ENCODE results near the gene THAP8. TPM values are rescaled to one million over a fixed set of nuclear protein-coding genes. Genes with fewer than 3 reads are reported as not detected.

THAP8 gene
- total RNA-seq, 1 experiment from 2014 or later, result 6.6 TPM

DNA sequence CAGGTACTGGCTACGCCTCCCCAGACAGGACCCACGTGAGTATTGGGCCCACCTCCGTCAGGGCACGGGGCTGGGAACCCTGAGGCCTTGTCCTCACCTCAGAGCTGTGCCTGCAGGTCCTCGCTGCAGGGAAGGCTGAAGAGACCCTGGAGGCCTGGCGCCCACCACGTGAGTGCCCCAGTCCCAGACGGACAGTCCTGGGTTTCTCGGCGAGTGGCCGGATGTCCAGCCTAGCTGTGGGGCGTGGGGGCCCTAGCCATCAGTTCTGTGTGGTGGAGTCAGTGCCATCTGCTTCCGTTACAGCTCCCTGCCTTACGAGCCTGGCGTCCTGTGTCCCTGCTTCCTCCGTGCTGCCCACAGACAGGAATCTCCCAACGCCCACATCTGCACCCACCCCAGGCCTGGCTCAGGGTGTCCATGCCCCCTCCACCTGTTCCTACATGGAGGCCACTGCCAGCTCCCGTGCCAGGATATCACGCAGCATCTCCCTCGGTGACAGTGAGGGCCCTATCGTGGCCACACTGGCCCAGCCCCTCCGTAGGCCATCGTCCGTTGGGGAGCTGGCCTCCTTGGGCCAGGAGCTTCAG, 49.0 kb upstream of the THAP8 start (continued):
- no peak for TF ChIP-seq ATF6 (CRISPR knock-in tag; IDR thresholded peaks at IDR 0.05)
- TF ChIP-seq GABPB1 (CRISPR knock-in tag; IDR thresholded peaks at IDR 0.05), result no peak

GRCh38 chr19:36101550-36102327, 47.7 kb upstream of the THAP8 start:
- Mint-ChIP-seq H3K36me3 (peaks cover 28% of the 10 kb centered on the region), H3K27me3 (ENCODE audit: low read depth) (no peaks in the 10 kb centered on the region), H3K27ac (no peak overlapping the region), H3K4me3 (no peak overlapping the region), H3K4me1 (no peaks in the 10 kb centered on the region), H3K9me3 (no peaks in the 10 kb centered on the region)
- ATAC-seq, result no peak
- TF ChIP-seq ATF1 (CRISPR knock-in tag; IDR thresholded peaks at IDR 0.05) (no peak), ZNF121 (CRISPR knock-in tag; IDR thresholded peaks at IDR 0.05) (peak; percentile 74), ZNF232 (CRISPR knock-in tag; IDR thresholded peaks at IDR 0.05) (no peak)
- CTCF ChIA-PET, result no interaction called here
- no peak for DNase-seq (ENCODE audit: low spot score)
- POLR2A ChIA-PET, result no interaction called here

DNA sequence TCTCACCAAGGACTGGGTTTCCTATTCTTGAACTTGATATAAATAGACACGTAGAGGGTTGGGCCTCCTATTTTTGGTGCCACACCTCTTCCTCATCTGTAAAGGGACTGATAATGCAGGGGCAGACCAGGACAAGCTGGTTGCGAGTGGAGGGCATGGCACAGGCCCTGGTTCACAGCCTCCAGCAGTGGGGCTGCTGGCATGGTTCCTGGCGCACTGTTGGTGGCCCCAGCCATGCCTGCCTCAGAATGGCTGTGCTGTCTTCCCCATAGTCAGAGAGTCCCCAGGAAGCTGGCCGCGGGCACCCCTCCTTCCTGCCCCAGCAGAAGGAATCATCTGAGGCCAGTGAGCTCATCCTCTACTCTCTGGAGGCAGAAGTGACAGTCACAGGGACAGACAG, 46.4 kb upstream of the THAP8 start:
- Mint-ChIP-seq H3K27me3 (ENCODE audit: low read depth) (no peaks in the 10 kb centered on the region), H3K36me3 (peaks cover 29% of the 10 kb centered on the region), H3K27ac (no peak overlapping the region), H3K9me3 (no peaks in the 10 kb centered on the region), H3K4me1 (no peaks in the 10 kb centered on the region), H3K4me3 (no peak overlapping the region)
- no peak for DNase-seq (ENCODE audit: low spot score)
- POLR2A ChIA-PET, result no interaction called here
- TF ChIP-seq ATF6 (CRISPR knock-in tag; IDR thresholded peaks at IDR 0.05) (no peak), TEAD1 (CRISPR knock-in tag; IDR thresholded peaks at IDR 0.05) (no peak)
- CTCF ChIA-PET, result no interaction called here
- ATAC-seq, result no peak

GRCh38 chr19:36099166-36099785, 45.2 kb upstream of the THAP8 start:
- ATAC-seq (no peak), DNase-seq (ENCODE audit: low spot score) (no peak)
- ChIA-PET POLR2A (no interaction called here), CTCF (interaction anchor here (0.7 kb wide), 1 partner anchor 52 kb away, joined by 3 read pairs; no protein-coding TSS in a partner anchor)
- Mint-ChIP-seq H3K27me3 (ENCODE audit: low read depth) (no peaks in the 10 kb centered on the region), H3K9me3 (no peaks in the 10 kb centered on the region), H3K27ac (no peak overlapping the region), H3K36me3 (peaks cover 34% of the 10 kb centered on the region), H3K4me3 (no peak overlapping the region), H3K4me1 (no peaks in the 10 kb centered on the region)
- TF ChIP-seq JUN (CRISPR knock-in tag; IDR thresholded peaks at IDR 0.05) (no peak), ZNF219 (CRISPR knock-in tag; IDR thresholded peaks at IDR 0.05; ENCODE audit: borderline replicate concordance) (no peak), TEAD1 (CRISPR knock-in tag; IDR thresholded peaks at IDR 0.05) (no peak), E2F4 (CRISPR knock-in tag; IDR thresholded peaks at IDR 0.05; ENCODE audit: borderline replicate concordance, low read depth) (no peak), ATF1 (CRISPR knock-in tag; IDR thresholded peaks at IDR 0.05) (no peak), ZNF317 (CRISPR knock-in tag; IDR thresholded peaks at IDR 0.05; ENCODE audit: borderline replicate concordance, low read depth) (no peak), JAZF1 (CRISPR knock-in tag; IDR thresholded peaks at IDR 0.05) (no peak), ETV6 (CRISPR knock-in tag; IDR thresholded peaks at IDR 0.05) (no peak), ESRRA (CRISPR knock-in tag; IDR thresholded peaks at IDR 0.05; ENCODE audit: borderline replicate concordance) (no peak), ZNF512 (CRISPR knock-in tag; IDR thresholded peaks at IDR 0.05; ENCODE audit: borderline replicate concordance) (no peak), OVOL2 (CRISPR knock-in tag; IDR thresholded peaks at IDR 0.05; ENCODE audit: borderline replicate concordance) (no peak)
- TF ChIP-seq, protein P1, sequence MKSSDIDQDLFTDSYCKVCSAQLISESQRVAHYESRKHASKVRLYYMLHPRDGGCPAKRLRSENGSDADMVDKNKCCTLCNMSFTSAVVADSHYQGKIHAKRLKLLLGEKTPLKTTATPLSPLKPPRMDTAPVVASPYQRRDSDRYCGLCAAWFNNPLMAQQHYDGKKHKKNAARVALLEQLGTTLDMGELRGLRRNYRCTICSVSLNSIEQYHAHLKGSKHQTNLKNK (CRISPR knock-in tag; IDR thresholded peaks at IDR 0.05), result no peak

Measured in WTC11 (cell line).